ENCODE data around the gene PRR5L.

The PRR5L gene

DNA sequence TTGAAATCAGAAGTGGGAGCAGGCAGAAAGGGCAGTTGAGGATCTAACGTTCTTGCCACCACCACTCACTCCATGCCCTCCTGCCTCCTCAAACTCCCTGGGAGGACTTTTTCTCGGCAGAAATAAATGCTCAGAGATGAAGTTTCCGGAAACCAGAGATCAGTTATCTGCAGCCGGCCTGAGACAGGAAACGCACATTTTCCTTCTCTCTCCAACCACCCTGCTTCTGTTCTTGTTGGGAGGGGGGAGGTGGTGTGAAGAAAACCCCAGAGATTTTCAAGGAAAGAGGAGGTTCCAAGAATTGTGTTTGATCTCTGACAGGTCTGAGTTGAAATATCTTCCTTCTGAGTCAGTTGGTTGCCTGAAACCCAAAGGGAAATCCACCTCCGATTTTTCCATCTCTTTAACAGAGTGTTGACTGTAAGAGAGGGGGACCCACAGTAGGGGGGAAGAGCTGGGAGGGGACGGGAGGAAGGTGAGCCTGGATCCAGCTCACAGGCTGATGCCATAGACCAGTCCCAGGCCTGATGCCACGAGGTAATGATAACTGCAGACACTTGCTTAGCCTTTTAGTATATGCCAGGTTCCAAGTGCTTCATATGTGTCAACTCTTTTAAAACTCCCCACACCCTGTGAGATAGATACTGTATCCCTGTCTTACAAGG is 113.2 kb downstream of the PRR5L start:
- no peak for DNase-seq (ENCODE audit: extremely low spot score)
- POLR2A ChIA-PET: no interaction called here
- TF ChIP-seq HDGF (IDR thresholded peaks at IDR 0.05; ENCODE audit: borderline replicate concordance) (no peak), FOXM1 (IDR thresholded peaks at IDR 0.05; ENCODE audit: borderline replicate concordance) (no peak), ARNT (IDR thresholded peaks at IDR 0.05) (no peak)
- CTCF ChIA-PET: no interaction called here

GRCh38 chr11:36411202-36411640 is 115.1 kb downstream of the PRR5L start:
- no peak for DNase-seq (ENCODE audit: extremely low spot score)
- ChIA-PET CTCF (no interaction called here), POLR2A (no interaction called here)
- TF ChIP-seq L3MBTL2 (conservative IDR thresholded peaks at IDR 0.05): no peak
- no peak for TF ChIP-seq SP1 (IDR thresholded peaks at IDR 0.05)
- TF ChIP-seq TARDBP (IDR thresholded peaks at IDR 0.05): no peak
- no peak for TF ChIP-seq ELF4 (IDR thresholded peaks at IDR 0.05)
- TF ChIP-seq FOXM1 (IDR thresholded peaks at IDR 0.05; ENCODE audit: borderline replicate concordance): no peak
- no peak for TF ChIP-seq ZNF384 (IDR thresholded peaks at IDR 0.05)
- TF ChIP-seq ARNT (IDR thresholded peaks at IDR 0.05): no peak
- no peak for TF ChIP-seq CTBP1 (IDR thresholded peaks at IDR 0.05; ENCODE audit: borderline replicate concordance)
- no peak for TF ChIP-seq LEF1 (IDR thresholded peaks at IDR 0.05; ENCODE audit: borderline replicate concordance)
- no peak for TF ChIP-seq NFRKB (IDR thresholded peaks at IDR 0.05)
- TF ChIP-seq FOXA1 (IDR thresholded peaks at IDR 0.05): no peak
- TF ChIP-seq FOXK2 (IDR thresholded peaks at IDR 0.05): no peak
- TF ChIP-seq SUZ12 (IDR thresholded peaks at IDR 0.05): no peak

- CTCF ChIA-PET: no interaction called here
- TF ChIP-seq TARDBP (IDR thresholded peaks at IDR 0.05): no peak
- no peak for TF ChIP-seq ZNF384 (IDR thresholded peaks at IDR 0.05)
- no peak for TF ChIP-seq PKNOX1 (IDR thresholded peaks at IDR 0.05)
- no peak for TF ChIP-seq ELF4 (IDR thresholded peaks at IDR 0.05)
- TF ChIP-seq FOXA1 (IDR thresholded peaks at IDR 0.05): no peak
- TF ChIP-seq NFRKB (IDR thresholded peaks at IDR 0.05): no peak
- no peak for TF ChIP-seq ARNT (IDR thresholded peaks at IDR 0.05)
- TF ChIP-seq SUZ12 (IDR thresholded peaks at IDR 0.05): no peak
- TF ChIP-seq L3MBTL2 (conservative IDR thresholded peaks at IDR 0.05): no peak
- TF ChIP-seq SP1 (IDR thresholded peaks at IDR 0.05): no peak
- no peak for TF ChIP-seq LEF1 (IDR thresholded peaks at IDR 0.05; ENCODE audit: borderline replicate concordance)
- TF ChIP-seq CTBP1 (IDR thresholded peaks at IDR 0.05; ENCODE audit: borderline replicate concordance): no peak
- no peak for TF ChIP-seq FOXK2 (IDR thresholded peaks at IDR 0.05)
- no peak for TF ChIP-seq HDGF (IDR thresholded peaks at IDR 0.05; ENCODE audit: borderline replicate concordance)
- TF ChIP-seq FOXM1 (IDR thresholded peaks at IDR 0.05; ENCODE audit: borderline replicate concordance): no peak
- TF ChIP-seq BHLHE40 (IDR thresholded peaks at IDR 0.05; ENCODE audit: borderline replicate concordance): no peak
- no peak for DNase-seq (ENCODE audit: extremely low spot score)
- POLR2A ChIA-PET: no interaction called here
Observed at GRCh38 chr11:36412781-36413383, 116.8 kb downstream of the PRR5L start.

DNA sequence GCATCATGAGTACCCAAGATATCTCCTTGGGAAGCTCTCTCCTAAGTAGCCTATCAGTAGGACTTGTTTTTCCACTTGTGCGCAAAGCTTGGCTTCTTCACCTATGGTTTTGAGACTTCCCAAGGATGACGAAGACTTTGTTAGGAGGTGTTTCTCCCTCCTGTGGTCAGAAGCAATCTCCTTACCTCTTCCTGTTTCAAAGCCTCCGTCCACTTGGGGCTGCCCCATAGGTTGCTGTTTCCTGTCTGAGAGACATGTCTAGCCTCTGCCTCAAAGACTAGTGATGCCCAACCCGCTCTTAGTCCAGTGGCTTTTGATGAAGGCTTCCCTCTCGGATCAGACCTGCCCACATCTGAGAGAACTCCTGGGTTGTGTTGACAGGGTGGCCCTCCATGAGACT is 121.1 kb downstream of the PRR5L start:
- POLR2A ChIA-PET: no interaction called here
- no peak for TF ChIP-seq ELF4 (IDR thresholded peaks at IDR 0.05)
- no peak for TF ChIP-seq NFRKB (IDR thresholded peaks at IDR 0.05)
- TF ChIP-seq ARNT (IDR thresholded peaks at IDR 0.05): no peak
- no peak for TF ChIP-seq SP1 (IDR thresholded peaks at IDR 0.05)
- no peak for DNase-seq (ENCODE audit: extremely low spot score)
- CTCF ChIA-PET: no interaction called here

DNA sequence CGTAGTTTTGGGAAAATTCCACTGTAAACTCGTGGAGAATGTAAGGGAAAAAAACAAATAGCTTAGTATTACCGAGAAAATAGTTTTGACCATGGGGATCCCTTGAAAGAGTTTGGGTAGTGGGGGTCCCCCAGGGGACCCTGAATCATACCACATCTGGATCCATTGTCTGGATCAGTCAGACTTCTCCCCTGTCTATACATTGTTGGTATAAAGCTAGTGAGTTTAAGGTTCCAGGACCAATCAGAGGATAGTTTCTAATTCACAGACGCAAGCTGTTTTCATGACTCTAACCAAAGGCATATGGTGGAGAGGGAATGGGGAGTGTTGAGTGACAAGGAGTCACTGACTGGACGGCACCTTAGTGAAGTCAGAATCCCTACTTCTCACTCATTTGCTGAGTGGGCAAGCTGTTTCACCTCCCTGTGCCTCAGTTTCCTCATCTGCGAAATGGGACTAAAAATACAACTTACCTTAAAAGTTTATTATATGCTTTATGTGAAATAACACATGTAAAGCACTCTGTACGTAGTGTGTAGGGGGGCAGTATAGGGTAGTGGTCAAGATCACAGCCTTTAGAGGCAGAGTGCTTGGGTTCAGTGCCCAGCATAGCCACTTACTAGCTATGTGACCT is 123.8 kb downstream of the PRR5L start:
- no peak for TF ChIP-seq ARNT (IDR thresholded peaks at IDR 0.05)
- TF ChIP-seq HDGF (IDR thresholded peaks at IDR 0.05; ENCODE audit: borderline replicate concordance): no peak
- TF ChIP-seq SP1 (IDR thresholded peaks at IDR 0.05): no peak
- TF ChIP-seq PKNOX1 (IDR thresholded peaks at IDR 0.05): no peak
- no peak for TF ChIP-seq FOXM1 (IDR thresholded peaks at IDR 0.05; ENCODE audit: borderline replicate concordance)
- no peak for TF ChIP-seq ELF4 (IDR thresholded peaks at IDR 0.05)
- no peak for TF ChIP-seq CTBP1 (IDR thresholded peaks at IDR 0.05; ENCODE audit: borderline replicate concordance)
- no peak for TF ChIP-seq FOXK2 (IDR thresholded peaks at IDR 0.05)
- TF ChIP-seq LEF1 (IDR thresholded peaks at IDR 0.05; ENCODE audit: borderline replicate concordance): no peak
- no peak for TF ChIP-seq BHLHE40 (IDR thresholded peaks at IDR 0.05; ENCODE audit: borderline replicate concordance)
- TF ChIP-seq TARDBP (IDR thresholded peaks at IDR 0.05): no peak
- TF ChIP-seq NFRKB (IDR thresholded peaks at IDR 0.05): no peak
- TF ChIP-seq L3MBTL2 (conservative IDR thresholded peaks at IDR 0.05): no peak
- ChIA-PET CTCF (interaction anchor here (0.6 kb wide), 2 partner anchors 54 to 90 kb away, joined by 3 to 12 read pairs; no protein-coding TSS in a partner anchor), POLR2A (no interaction called here)
- DNase-seq (ENCODE audit: extremely low spot score): no peak

GRCh38 chr11:36421546-36422155 is 125.6 kb downstream of the PRR5L start:
- no peak for TF ChIP-seq TARDBP (IDR thresholded peaks at IDR 0.05)
- TF ChIP-seq ELF4 (IDR thresholded peaks at IDR 0.05): no peak
- ChIA-PET CTCF (no interaction called here), POLR2A (interaction anchor here (0.6 kb wide), 1 partner anchor 35 kb away, joined by 3 read pairs; no protein-coding TSS in a partner anchor)
- DNase-seq (ENCODE audit: extremely low spot score): no peak

Measured in HEK293T (cell line).